ENCODE results near the gene CIAO3.
A peak's percentile ranks its signal among the peaks of the same experiment; 100 is the strongest.
"Not testable (repeated sequence)": the region's sequence is repeated elsewhere in the genome, so short reads cannot be mapped to it uniquely, and the experiment has no call there.

Gene CIAO3

DNA sequence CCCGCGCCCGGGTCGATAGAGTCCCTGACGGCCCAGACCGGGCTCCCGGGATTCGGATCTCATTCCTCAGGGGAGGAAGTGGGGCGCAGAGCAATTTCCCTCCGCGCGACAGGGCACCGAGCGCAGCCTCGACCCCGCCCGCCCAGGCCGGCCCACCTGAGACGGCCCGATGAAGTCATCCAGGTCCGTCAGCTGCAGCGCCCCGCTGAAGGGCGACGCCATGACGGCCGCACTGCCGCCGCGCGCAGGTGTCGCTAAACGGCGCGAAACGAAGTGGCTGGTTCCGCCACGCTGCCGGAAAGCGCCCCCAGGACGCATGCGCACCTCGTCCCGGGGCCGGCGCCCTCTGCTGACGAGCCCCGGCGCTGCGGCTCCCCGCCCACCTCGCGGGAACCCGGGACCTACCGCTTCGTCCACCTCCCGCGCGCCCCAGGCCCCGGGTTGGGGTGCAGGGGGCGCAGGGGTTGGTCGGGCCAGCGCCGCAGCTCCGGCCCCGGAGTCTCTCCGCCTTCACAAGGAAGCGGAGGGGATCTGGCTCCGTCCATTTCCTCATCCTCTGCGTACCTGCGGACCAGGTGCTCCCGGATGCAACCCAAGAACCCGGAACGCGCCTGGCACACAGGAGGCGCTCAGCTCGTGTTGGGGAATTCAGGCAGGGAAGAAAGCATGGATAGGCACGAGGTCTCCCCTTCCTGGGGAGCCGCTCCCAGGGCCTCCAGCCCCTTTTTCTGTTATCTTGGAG lies at the start of gene CIAO3:
TSS of gene CIAO3 (minus strand) at position 234 of the 742 bp plus-strand sequence. CDS start at position 222, 12 bp downstream.
- DNase-seq: peak; percentile 67

DNA sequence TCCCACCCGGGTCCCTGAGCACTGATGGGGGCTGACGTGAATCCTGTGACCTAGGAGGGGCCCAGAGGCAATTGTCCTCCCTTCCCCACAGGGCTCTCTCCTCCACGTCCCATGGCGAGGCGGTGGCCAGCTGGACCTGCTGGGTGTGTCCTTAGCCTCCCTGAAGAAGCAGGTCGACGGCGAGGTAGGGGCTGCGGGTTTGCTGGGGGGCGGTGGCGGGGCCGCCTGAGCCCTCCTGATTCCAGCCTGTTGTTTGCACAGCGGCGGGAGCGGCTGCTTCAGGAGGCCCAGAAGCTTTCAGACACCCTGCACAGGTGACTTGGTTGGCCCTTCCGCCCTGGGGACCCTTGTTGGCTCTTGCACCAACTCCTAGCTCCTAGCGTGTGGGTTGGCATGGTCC lies 49.3 kb upstream of the CIAO3 start:
- no peak for DNase-seq

DNA sequence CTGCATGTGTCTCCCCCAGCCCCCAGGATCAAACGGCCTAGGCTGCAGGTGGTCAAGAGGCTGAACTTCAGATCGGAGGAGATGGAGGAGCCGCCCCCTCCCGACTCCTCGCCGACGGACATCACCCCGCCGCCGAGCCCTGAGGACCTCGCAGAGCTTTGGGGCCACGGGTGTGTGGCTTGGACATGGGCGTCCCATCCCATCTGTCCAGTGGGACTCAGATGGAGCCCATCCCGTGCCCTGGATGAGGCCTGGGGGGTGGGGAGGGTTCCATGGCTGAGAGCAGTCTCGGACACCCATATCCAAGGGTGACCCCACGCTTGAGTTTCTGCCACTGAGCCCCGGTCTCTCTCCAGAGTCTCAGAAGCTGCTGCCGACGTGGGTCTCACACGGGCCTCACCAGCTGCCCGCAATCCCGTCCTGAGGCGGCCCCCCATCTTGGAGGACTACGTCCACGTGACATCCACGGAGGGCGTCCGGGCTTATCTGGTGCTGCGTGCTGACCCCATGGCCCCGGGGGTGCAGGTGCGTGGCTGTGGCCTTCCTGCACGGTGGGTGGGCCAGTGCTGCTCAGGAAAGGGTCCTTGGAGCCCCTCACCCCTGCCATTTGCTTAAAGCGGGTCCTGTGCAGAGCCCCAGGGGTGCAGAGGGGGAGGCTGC lies 48.5 kb upstream of the CIAO3 start:
- no peak for DNase-seq

- DNase-seq: peak; percentile 81
Measured at GRCh38 chr16:788399-789126, 47.8 kb upstream of the CIAO3 start, which contains the start of gene CHTF18. CHTF18 (plus strand) TSS chr16:788620; CDS start chr16:788685, 65 bp downstream.

GRCh38 chr16:787978-788398 lies 47.2 kb upstream of the CIAO3 start, which contains the start of gene RPUSD1:
RPUSD1 (minus strand) TSS chr16:788381; CDS start chr16:787737, 644 bp downstream.
- DNase-seq: no peak

DNA sequence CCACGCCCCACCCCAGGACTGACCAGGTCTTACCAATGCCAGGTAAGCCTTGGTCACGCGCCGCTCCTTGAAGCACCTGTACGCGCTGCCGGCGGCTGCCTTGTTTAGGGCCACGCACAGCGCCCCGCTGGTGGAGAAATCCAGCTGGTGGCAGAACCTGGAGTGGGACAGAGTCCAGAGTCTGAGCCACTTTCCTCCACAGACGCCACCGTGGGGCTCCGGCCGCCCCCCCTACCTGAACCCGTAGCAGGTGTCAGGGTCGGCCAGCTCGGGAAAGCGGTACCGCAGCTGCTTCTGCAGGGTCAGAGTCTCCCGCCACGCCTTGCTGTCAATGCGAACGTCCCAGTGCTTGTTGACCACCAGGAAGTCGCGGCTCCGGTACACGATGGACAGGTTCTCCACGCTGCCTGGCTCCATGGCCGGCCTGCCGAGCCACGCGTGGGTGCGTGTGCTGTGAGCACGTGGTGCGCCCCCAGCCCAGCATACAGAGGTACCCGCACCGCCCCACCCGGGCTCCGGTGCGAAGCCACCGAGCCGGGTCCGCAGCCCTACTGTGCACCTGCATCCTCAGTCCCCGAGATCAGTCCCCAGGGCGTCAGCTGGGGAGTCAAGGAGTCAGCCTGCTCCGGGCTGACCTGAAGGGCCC lies 46.6 kb upstream of the CIAO3 start:
- DNase-seq: no peak

- peak; percentile 16 for DNase-seq
Measured at GRCh38 chr16:785563-786535, 45.1 kb upstream of the CIAO3 start.

- DNase-seq: no peak
Measured at GRCh38 chr16:784431-784830, 43.6 kb upstream of the CIAO3 start.

- no peak for DNase-seq
Measured at GRCh38 chr16:783404-784161, 42.8 kb upstream of the CIAO3 start.

GRCh38 chr16:782766-783403 lies 42.1 kb upstream of the CIAO3 start:
- DNase-seq: no peak

DNA sequence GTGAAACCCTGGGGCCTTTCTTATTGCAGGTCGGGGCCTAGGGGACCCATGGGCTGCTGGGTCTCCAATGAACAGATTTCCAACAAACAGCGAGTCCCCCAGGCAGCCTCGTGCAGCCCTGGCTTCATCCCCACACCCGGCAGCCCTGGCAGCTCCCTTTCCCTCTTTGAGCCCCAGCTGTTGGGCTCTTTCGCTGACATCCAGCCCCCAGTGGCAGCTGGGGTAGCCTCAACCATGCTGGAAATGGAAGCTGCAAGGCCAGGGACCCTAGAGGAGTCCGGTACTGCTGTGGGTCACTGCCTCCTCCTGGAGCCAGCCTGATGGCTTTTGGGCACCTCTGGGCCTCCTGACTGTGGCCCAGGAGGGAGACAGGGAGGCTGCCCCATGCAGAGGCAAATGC lies 41.5 kb upstream of the CIAO3 start:
- DNase-seq: no peak

DNA sequence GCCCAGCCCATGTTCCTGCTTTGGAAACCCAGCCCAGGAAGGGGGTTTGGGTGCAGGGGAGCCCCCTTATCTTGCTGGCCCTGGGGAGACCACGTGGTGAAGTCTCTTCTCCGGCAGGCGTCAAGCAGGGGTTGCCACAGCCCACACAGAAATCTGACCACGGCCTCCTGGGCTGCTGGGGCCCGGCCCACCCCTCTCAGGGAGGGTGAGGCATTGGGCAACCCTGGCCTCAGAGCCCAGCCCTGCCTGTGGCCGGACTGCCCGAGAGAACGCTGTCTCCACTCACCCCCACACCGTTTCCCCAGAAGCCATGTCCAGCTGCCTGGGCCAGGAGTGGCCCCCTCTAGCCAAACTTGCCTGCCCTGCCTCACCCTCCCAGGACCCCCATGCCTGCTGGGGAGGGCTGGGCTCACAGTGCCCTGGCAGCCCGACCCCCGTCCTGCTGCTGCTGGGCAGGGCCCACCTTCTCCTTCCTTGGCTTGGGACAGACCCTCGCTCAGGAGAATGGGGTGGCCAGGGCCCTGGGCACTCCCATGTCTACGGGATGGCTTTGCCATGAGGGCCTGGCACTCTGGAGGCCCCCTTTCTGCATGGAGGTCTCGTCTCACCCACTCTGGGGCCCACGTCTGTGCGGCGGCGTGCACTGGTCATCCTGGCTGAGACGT lies 40.7 kb upstream of the CIAO3 start:
- DNase-seq: no peak

DNA sequence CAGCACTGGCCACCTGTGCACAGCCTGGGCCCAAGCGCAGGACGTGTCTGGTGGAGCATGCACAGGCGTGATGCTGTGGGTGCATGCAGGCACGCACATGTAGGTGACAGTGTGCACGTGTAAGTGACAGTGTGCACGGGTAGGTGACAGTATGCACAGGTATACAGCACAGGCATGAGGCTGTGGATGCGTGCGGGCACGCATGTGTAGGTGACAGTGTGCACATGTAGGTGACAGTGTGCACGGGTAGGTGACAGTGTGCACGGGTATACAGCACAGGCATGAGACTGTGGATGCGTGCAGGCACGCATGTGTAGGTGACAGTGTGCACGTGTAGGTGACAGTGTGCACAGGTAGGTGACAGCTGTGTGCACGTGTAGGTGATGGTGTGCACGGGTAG lies 39.5 kb upstream of the CIAO3 start:
- no peak for DNase-seq

DNA sequence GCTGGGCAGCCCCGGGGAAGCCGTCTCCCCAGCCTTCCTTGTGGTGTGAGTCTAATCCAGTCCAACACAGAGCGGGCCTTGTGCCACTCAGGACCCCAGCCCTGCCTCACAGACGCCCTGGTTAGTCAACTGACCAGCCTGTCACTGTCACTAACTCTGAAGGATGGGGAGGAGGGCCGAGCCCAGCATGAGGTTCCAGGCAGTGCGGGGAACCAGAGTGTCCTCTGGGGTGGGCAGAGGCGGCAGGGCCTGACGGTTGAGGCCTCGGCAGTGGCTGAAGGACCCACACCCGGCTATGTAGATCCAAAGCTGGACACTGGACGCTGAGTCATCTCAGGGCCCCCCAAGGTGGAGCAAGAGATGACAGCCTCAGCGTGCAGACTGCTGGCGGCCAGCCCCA lies 38.8 kb upstream of the CIAO3 start:
- DNase-seq: no peak

DNA sequence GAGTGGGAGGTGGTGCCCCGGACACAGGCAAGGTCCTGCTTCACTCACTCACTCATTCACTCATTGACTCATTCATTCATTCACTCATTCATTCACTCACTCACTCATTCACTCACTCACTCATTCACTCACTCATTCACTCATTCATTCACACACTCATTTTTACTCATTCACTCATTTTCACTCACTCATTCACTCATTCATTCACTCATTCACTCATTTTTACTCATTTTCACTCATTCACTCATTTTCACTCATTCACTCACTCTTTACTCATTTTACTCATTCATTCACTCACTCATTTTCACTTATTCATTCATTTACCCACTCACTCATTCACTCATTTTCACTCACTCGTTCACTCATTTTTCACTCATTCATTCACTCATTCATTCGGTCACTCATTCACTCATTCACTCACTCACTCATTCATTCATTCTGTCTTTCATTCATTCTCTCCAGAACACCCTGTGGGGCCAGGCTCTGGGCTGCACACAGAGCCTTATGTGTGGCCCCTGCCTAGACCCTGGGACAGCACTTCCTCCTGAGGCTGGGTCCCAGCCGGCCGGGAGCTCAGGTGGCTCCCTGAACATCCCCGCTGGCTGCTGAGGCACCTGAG lies 38.2 kb upstream of the CIAO3 start:
- DNase-seq: no peak

DNA sequence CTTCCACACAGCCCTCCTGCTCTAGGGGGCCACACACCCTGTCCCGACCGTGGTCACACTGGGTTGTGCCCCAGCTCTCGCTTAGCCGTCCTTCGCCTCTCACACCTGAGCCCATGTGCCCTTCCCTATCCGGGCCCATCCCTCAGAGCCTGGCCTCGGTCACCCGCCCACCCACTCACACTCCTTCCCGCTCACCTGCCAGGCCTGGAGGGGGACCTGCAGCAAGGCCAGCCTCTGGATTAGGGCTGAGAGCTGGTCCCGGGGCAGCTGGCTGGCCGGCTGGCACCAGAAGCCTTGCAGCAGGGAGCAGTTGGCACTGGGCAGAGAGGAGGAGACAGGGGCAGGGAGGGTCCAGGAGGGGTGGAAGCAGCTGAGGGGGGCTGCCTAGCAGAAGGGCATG lies 37.6 kb upstream of the CIAO3 start:
- no peak for DNase-seq

- DNase-seq: no peak
Measured at GRCh38 chr16:777826-778225, 37.0 kb upstream of the CIAO3 start.

- no peak for DNase-seq
Measured at GRCh38 chr16:776824-777223, 36.0 kb upstream of the CIAO3 start.

- not testable (repeated sequence) for DNase-seq
Measured at GRCh38 chr16:776298-776697, 35.5 kb upstream of the CIAO3 start.

All from amniotic stem cell (primary cell).